GM21529 (cell line): ENCODE measurements around the gene PNMA8A.
"Not testable (repeated sequence)": the region's sequence is repeated elsewhere in the genome, so short reads cannot be mapped to it uniquely, and the experiment has no call there.

Source experiments
- ATAC-seq: cut with Tn5 transposase; IDR thresholded peaks from one replicate; pipeline ENCODE4 v1.9.1; 2021; ENCODE audit not compliant: unreplicated experiment

Gene PNMA8A

DNA sequence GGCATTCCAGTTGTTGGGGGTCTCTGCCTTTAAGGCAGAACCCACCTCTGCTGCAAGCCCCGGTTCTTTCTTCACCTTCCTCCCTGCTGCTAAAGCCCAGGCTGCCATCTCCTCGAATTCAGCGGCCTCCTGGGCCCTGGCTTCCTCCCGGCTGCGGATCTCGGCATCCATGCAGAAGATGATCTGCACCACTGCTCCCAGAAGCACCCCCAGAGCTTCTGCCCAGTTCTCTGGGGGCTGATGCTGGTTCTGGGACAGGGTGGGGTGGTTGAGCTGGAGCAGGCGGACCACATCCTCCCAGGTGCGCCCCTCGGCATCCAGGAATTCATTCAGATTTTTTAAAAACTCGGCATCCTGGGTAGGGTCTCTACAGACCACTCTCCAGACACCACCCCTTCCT is 987 bp downstream of the PNMA8A start:
- ATAC-seq = no peak

DNA sequence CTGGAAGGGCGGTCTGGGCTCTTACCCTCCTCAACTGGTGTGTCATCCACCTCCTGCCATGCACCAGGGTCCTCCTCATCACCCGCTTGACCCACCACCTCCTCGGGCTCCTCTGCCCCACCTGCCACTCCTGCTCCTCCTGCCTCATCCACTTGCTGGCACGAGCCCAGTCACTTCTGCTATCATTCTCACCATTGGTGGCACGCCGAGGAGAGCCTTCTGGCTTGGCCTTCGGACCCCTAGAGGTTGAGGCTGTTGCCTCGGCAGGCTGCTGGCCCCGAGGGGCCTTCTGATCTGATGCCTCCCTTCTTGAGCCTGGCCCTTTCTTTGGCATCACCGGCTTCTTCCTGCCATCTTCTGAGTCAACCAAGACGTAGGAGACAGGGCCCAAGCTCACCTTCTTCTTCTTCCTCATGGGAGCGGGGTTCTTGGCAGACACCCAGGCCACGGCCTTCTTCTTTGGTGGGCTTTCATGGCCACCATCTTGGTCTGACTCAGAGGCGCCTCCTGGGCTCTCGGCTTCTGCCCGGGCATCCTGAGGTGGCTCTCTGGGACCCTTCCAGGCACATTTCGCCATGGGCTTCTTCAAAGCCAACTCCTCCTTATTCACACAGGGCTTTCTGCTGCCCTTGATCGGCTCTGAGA is 1.7 kb downstream of the PNMA8A start:
- ATAC-seq = no peak

DNA sequence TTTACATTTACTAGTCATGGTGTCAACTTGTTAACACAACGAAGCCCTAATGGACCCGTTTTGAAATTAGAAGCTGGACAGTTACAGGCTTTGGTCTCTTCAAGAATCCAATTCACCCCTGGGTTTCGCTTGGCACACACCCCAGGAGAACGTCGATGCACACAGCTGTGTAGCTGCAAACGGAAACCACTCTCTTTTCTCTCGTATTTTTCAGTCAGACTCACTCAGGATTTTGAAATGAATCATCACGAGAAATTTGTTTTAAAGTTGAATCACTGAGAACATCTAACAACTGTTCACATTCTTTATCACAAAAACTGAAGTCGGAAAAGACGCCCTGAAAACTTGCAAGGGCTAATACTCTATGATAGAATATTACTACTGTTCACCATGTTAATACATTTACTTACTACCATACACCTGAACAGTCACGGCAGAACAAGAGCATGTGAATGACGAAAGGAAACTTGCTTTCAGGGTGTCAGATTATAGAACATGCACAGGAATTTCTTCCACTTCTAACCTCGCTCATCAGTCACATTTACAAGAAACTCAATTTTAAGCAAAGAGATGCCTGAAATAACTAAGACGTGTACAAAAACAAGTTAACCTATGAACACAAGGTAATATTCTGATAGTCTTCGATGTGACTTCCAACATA is 4.7 kb downstream of the PNMA8A start:
- peak; percentile 87 for ATAC-seq

DNA sequence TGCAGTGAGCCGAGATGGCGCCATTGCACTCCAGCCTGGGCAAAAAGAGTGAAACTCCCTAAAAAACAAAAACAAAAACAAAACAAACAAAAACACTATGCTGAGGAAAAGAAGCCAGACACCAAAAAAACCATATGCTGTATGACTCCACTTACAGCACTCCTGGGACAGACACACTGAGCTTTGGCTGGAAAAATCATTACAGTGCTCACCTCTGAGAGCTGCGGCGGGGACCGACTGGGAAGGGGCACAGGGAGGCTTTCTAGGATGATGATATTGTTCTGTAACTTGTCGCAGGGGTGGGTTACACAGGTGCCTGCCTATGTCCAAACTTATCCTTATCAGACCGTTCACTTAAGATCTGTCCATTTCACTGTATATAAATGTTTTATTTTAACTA is 7.8 kb downstream of the PNMA8A start:
- ATAC-seq = no peak

DNA sequence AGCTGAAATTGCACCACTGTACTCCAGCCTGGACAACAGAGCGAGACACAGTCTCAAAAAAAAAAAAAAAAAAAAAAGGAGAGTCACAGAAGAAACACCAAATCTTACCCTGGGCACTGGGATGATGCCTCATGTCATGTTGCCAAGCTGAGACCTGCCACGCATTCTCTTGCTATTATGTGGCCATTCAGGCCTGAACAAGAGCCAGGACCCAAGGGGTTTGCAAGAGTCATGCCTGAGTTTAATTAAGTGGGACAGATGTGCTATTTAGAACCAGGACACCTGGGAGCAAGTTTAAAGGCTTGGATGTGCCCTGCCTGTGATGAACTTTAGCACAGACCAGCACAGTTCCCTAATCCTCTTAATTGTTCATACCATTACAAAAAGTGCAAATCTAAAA is 9.8 kb downstream of the PNMA8A start:
- no peak for ATAC-seq

DNA sequence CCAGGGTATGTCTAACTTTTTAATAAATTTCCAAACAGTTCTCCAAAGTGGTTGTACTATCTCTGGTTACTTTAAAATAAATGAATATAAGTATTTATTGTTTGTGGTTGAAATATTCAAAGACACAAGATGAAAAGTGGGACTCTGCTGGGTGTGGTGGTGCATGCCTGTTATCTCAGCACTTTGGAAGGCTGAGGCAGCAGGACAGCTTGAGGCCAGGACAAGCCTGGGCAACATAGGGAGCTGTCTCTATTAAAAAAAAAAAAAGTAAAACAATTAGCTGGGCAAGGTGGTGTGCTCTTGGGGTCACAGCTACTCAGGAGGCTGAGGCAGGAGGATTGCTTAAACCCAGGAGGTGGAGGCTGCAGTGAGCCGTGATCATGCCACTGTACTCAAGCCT is 10.4 kb downstream of the PNMA8A start:
- no peak for ATAC-seq

DNA sequence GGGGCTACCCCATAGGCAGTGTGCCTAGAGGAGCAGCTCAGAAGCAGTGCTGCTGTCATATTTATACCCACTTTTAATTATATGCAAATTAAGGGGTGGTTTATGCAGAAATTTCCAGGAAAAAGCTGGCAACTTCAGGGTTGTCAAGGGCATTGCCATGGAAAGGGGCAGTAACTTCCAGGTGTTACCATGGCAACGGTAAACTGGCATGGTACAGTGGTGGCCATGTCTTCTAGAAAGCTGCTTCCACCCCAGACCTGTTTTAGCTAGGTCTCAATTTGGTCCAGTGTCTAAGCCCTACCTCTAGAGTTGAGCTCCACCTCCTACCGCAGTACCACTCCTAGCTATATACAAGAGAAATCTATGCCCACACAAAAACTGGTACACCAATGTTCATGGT is 11.3 kb downstream of the PNMA8A start:
- ATAC-seq = no peak

DNA sequence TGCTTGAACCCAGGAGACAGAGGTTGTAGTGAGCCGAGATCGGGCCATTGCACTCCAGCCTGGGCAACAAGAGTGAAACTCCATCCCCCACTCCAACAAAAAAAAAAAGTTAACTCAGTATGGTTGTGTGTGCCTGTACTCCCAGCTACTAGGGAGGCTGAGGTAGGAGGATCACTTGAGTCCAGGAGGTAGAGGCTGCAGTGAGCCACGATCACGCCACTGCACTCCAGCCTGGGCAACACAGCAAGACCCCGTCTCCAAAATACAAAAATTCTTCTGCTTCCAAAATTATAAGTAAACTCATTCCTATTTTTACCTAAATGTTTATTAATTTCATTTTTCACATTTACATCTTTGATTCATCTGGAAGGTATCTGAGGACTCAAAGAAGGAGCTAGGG is 14.4 kb downstream of the PNMA8A start:
- ATAC-seq = no peak

DNA sequence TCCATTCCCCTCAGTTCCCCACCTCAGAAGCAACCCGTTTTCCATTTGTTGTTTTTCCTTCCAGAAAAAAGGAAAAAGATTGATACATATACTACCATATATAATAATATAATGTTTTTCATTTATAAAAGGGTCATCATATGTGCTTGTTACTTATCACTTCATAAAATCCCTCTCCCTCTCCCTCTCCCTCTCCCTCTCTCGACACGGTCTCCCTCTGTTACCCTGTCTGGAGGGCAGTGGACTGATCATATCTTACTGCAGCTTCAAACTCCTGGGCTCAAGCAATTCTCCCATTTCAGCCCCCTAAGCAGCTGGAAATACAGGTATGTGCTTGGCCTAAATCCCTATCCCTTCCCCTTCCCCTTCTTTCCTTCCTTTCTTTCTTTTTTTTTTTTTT is 17.1 kb downstream of the PNMA8A start:
- no peak for ATAC-seq

DNA sequence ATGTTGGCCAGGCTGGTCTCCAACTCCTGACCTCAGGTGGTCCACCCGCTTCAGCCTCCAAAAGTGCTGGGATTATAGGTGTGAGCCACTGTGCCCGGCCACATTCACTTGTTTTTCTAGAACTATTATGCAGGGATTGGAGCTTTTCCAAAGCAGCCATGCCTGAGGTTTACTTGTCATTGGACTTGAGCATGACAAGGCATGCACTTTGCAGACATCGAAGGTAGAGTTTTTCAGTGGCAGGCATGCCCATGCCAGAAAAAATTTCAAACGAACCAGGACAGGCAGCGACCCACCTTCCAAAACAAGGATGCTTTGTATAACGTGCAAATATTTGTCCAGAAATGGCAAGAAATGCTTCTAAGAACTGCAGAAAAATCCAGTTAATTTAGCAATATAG is 17.7 kb downstream of the PNMA8A start:
- no peak for ATAC-seq

DNA sequence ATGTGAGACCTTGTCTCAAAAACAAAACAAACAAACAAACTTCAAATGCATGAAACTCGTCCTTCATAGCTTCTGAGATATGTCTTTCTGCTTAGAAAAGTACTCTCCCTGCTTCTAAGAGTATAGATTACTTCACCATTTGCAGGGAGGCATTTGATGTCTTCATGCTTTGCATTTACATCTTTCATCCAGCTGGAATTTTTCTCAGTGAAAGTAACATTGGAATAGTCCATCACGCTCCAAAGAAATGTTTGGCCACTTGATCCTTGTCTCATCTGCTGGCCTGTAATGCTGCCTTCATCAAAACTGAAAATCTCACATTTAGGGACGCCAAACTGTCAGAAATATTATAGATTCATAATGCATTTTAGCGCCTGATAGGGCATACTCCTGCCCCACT is 19.2 kb downstream of the PNMA8A start:
- no peak for ATAC-seq

DNA sequence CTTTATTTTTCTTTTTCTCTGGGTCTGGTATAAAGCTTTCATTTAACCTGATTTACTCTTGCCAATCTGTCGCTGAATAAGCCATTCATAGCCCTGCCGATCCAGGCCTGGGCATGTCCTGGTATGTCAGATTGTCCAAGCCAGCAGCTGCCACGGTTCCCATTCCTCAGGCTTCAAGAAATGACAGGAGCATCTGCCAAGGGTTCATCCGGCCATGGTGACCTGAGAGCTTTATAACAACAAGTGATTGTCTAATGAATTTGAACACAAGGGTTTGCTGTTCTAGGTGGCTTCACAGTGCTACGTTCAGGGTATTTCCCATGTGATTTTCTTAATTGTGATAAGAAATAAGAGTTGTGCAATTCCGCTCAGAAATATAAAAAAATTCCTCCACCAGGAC is 20.0 kb downstream of the PNMA8A start:
- no peak for ATAC-seq

DNA sequence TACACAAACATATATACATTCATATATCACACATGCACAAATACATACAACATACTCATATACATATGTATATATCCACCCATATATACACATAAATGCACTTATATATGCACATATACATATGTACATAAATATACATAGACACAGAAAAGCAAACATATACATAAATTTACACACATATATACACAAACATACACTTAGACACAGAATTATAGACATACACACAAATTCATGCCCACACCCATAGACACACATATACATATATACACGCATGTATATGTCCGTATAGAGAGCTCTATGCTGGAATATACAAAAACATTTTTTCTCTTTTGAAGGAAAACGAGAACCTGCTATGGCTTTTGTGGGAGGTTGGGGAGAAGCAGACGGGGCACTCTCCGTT is 20.6 kb downstream of the PNMA8A start:
- ATAC-seq = no peak

DNA sequence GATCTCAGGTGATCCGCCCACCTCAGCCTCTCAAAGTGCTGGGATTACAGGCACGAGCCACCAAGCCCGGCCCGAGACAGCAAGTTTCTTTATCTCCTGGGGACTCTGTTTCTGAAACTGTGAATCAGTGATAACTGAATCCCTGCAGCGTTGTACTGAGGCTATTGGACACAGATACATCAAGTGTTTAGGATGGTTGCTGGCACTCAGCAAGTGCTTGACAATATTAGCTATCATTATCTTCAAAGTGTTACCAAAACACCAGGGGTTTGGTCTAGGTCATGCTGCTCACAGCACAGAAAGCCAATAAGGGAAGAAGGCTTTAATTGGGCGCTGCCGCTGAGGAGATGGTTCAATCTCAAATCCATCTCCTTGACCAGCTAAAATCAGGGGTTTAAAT is 22.1 kb downstream of the PNMA8A start:
- ATAC-seq = no peak

DNA sequence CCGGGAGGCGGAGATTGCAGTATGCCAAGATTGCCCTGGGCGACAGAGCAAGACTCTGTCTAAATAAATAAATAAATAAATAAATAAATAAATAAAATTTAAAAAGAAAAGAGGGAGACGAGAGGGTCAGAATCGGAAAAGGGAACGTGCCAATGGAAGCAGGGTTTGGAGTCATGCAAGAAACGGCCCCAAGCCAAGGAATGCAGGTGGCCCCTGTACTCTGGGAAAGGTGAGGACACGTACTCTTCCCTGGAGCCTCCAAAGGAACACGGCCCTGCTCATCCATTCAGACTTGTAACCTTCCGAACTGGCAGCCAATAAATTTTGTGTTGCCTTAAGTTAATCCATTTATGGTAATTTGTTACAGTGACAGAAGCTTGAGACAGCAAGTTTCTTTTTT is 22.8 kb downstream of the PNMA8A start:
- no peak for ATAC-seq

DNA sequence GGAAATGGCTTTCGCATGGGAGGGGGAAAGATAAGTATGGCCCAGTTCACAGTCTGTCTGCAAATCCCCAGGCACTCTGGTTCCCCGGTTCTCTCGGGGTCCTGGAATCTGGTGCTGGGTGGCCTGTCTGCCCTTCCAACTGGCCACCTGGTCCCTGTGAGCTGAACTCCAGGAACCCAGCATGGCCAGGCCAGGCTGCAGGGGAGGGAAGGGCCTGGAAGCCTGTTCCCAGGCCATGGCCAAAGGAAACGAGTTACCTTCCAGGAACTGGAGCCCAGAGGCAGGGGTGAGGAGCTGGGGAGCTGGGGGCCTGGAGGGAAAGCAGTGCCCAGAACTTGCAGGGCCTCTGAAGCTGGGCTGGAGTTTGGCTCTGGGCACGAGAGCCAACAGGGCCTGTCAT is 23.5 kb downstream of the PNMA8A start:
- ATAC-seq = no peak

DNA sequence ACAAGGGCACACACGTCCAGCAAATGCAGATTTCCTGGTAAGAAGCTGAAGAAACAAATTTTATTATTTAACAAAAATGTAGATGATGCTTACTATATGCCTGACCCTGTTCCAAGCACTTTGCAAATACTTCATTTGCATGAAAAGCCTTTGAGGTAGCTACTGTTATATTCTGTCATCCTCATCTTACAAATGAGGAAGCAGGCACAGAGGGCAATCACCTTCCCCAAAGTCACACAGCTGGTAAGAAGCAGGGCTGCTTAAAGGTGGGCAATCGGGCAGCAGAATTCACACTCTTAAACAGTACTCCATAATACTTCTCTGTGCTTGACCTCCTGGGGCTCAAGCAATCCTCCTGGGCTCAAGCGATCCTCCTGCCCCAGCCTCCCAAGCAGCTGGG is 24.4 kb downstream of the PNMA8A start:
- no peak for ATAC-seq

DNA sequence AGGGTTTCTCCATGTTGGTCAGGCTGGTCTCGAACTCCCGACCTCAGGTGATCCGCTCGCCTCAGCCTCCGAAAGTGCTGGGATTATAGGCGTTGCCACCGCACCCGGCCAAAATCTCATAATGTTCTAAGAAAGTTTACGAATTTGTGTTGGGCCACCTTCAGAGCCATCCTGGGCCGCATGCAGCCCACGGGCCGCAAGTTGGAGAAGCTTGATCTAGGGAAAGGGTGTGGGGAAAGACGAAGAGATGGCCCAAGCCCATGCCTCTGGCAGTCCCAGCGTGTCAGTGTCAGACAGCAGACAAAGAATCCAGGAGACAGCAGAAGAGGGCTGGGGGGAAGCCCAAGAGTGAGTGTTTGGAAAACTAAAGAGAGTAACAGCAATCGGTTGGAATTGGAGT is 25.3 kb downstream of the PNMA8A start:
- ATAC-seq = no peak

DNA sequence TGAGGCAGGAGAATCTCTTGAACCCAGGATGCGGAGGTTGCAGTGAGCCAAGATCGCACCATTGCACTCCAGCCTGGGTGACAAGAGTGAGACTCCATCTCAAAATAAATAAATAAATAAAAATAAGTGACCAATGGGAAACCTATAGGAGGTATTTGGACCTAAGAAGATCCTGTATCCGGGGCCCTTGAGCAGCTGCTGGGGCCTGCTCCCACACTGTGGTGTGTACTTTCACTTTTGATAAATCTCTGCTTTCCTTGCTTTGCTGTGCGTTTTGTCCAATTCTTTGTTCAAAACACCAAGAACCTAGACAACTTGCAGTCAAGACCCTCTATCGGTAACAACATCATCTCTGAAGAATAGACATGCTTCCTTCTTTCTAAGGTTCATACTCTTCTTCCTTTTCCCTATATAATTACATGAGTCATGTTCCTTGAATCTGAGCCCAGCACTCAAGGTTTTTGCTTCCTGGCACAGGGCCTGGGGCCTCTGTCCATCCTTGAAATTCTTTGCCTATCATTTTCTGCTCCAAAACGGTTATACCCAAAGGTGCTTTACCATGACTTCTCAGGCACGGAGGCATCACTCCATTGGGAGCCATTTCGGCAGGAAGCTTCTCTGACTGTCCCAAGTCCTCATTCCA is 28.4 kb downstream of the PNMA8A start:
- ATAC-seq = no peak

DNA sequence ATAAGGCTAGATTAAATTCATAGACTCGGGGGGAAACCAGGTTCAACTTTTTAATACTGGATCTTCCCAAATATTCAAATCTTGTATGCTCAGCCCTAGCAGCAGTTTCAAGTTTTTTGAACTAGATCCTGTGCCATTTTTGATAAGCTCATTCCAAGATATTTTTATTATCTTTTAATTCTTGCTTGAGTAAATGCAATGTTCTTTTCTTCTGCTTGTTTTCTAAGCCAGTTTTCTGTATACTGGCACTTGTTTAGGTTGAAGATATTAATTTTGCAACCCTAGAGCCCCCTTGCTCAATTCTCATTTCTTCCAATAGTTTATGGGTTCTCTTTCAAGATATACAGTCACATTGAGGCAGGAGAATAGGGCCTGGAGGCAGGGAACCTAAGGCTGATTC is 29.5 kb downstream of the PNMA8A start:
- ATAC-seq = no peak

DNA sequence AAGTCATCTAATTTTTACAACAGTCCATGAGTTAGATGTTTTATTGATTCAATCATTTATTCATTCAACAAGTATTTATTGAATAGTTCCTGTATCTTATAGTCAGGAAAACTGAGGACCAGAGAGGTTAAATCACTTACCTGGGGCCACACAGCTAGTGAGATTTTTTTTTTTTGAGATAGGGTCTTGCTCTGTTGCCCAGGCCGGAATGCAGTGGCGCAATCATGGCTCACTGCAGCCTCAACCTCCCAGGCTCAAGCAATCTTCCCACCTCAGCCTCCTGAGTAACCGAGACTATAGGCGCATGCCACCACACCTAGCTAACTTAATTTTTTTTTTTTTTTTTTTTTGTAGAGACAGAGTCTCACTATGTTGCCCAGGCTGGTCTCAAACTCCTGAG is 35.7 kb downstream of the PNMA8A start:
- not testable (repeated sequence) for ATAC-seq

DNA sequence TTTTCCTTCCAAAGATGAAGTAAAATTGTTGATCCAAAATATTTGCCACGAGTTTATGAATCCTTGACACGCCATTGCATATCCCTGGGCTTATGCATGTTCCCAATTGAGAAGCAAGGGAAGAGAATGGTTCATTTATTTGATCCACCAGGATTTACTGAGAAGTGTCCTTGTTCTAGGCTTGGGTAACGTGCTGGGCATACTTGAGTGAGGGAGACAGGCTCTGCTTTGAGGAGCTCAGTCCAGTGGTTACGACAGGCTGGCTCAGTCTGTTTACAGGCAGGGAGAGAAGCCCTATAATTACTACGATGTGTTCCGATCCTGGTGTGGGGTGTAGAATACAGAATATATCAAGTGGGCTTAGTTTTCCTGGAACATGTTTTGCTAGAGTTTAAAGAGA is 36.4 kb downstream of the PNMA8A start:
- no peak for ATAC-seq

DNA sequence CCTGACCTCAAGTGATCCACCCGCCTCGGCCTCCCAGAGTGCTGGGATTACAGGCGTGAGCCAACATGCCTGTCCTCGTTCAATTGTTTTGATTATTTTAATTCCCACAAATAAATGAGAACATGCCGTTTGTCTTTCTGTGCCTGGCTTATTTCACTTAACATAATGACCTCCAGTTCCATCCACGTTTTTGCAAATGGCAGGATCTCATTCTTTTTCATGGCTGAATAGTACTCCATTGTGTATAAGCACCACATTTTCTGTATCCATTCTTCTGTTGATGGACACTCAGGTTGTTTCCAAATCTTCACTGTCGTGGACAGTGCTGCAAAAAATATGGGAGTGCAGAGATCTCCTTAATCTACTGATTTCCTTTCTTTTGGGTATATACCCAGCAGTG is 37.9 kb downstream of the PNMA8A start:
- not testable (repeated sequence) for ATAC-seq
